GM18861 (cell line): ENCODE measurements around the gene OR2T1.
"Not testable (repeated sequence)": the region's sequence is repeated elsewhere in the genome, so short reads cannot be mapped to it uniquely, and the experiment has no call there.

ENCODE experiments used
- ATAC-seq: cut with Tn5 transposase; IDR thresholded peaks from one replicate; pipeline ENCODE4 v1.9.1; 2021; ENCODE audit not compliant: unreplicated experiment

The OR2T1 gene

GRCh38 chr1:248434913-248435312 is 32.1 kb downstream of the OR2T1 start:
- ATAC-seq: not testable (repeated sequence)

GRCh38 chr1:248436303-248436702 is 33.5 kb downstream of the OR2T1 start:
- peak; percentile 48 for ATAC-seq

GRCh38 chr1:248438668-248439067 is 35.8 kb downstream of the OR2T1 start:
- ATAC-seq: not testable (repeated sequence)

- not testable (repeated sequence) for ATAC-seq
Observed at GRCh38 chr1:248439283-248439682, 36.4 kb downstream of the OR2T1 start.

GRCh38 chr1:248442500-248443277 is 39.8 kb downstream of the OR2T1 start:
- ATAC-seq: not testable (repeated sequence)

GRCh38 chr1:248444603-248445002 is 41.8 kb downstream of the OR2T1 start:
- not testable (repeated sequence) for ATAC-seq

GRCh38 chr1:248445399-248445798 is 42.6 kb downstream of the OR2T1 start, which contains the start of gene OR2T2:
Gene OR2T2, plus strand, starts transcription at chr1:248445637. Its CDS starts 7,161 bp downstream, at chr1:248452798.
- not testable (repeated sequence) for ATAC-seq

GRCh38 chr1:248448409-248449074 is 45.7 kb downstream of the OR2T1 start:
- ATAC-seq: peak; percentile 61

GRCh38 chr1:248449821-248450465 is 47.1 kb downstream of the OR2T1 start:
- ATAC-seq: not testable (repeated sequence)

- peak; percentile 67 for ATAC-seq
Observed at GRCh38 chr1:248450466-248451145, 47.8 kb downstream of the OR2T1 start.

- ATAC-seq: not testable (repeated sequence)
Observed at GRCh38 chr1:248453619-248454018, 50.8 kb downstream of the OR2T1 start.

- ATAC-seq: not testable (repeated sequence)
Observed at GRCh38 chr1:248455045-248455444, 52.2 kb downstream of the OR2T1 start.

GRCh38 chr1:248456635-248457034 is 53.8 kb downstream of the OR2T1 start:
- not testable (repeated sequence) for ATAC-seq
